ENCODE results near the gene VPS33A.

Gene VPS33A

GRCh38 chr12:122245553-122245952 is 20.7 kb downstream of the VPS33A start:
- TF ChIP-seq CTCF (IDR thresholded peaks at IDR 0.05; ENCODE audit: unreplicated experiment in 3 of 3): no peak
- H3K36me3 Mint-ChIP-seq (ENCODE audit: low read depth): peaks cover 47% of the 10 kb centered on the region
- H3K27me3 Mint-ChIP-seq (ENCODE audit: low read depth): no peaks in the 10 kb centered on the region
- H3K27ac Mint-ChIP-seq: no peak overlapping the region
- H3K4me3 Mint-ChIP-seq: no peak overlapping the region
- H3K4me1 Mint-ChIP-seq: no peaks in the 10 kb centered on the region
- H3K9me3 Mint-ChIP-seq: no peaks in the 10 kb centered on the region

GRCh38 chr12:122244565-122245371 is 21.5 kb downstream of the VPS33A start:
- H3K9me3 Mint-ChIP-seq: no peaks in the 10 kb centered on the region
- H3K27ac Mint-ChIP-seq: no peak overlapping the region
- H3K36me3 Mint-ChIP-seq (ENCODE audit: low read depth): peaks cover 49% of the 10 kb centered on the region
- no peak for TF ChIP-seq CTCF (IDR thresholded peaks at IDR 0.05; ENCODE audit: unreplicated experiment in 3 of 3)
- no peaks in the 10 kb centered on the region for H3K4me1 Mint-ChIP-seq
- H3K4me3 Mint-ChIP-seq: no peak overlapping the region
- no peaks in the 10 kb centered on the region for H3K27me3 Mint-ChIP-seq (ENCODE audit: low read depth)

DNA sequence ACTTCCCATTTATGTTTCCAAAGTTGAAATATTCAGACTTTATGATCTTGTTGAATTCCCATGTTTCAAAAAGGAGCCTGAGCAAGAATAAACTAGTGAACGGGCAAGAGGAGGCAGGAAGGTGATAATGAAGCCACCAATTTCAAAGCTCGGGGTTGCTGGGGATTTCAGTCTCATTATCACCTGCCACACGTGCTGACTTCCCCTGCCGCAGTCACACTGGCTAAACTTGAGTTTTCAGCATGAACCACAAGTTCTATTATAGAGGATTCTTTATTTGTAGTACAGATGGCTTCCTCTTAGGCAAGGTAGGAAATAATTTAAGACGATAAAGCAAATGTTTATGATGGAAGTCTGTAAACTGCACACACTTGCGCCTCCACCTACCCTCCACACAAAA is 22.3 kb downstream of the VPS33A start:
- no peaks in the 10 kb centered on the region for H3K4me1 Mint-ChIP-seq
- H3K9me3 Mint-ChIP-seq: no peaks in the 10 kb centered on the region
- TF ChIP-seq CTCF (IDR thresholded peaks at IDR 0.05; ENCODE audit: unreplicated experiment in 3 of 3): no peak
- no peaks in the 10 kb centered on the region for H3K27me3 Mint-ChIP-seq (ENCODE audit: low read depth)
- H3K27ac Mint-ChIP-seq: no peak overlapping the region
- H3K36me3 Mint-ChIP-seq (ENCODE audit: low read depth): peaks cover 47% of the 10 kb centered on the region
- no peak overlapping the region for H3K4me3 Mint-ChIP-seq

- H3K4me1 Mint-ChIP-seq: no peaks in the 10 kb centered on the region
- no peaks in the 10 kb centered on the region for H3K27me3 Mint-ChIP-seq (ENCODE audit: low read depth)
- TF ChIP-seq CTCF (IDR thresholded peaks at IDR 0.05; ENCODE audit: unreplicated experiment in 3 of 3): no peak
- peaks cover 56% of the 10 kb centered on the region for H3K36me3 Mint-ChIP-seq (ENCODE audit: low read depth)
- no peaks in the 10 kb centered on the region for H3K9me3 Mint-ChIP-seq
- no peak overlapping the region for H3K4me3 Mint-ChIP-seq
- H3K27ac Mint-ChIP-seq: no peak overlapping the region
These were observed 27.4 kb downstream of the VPS33A start for GRCh38 chr12:122238861-122239260.

DNA sequence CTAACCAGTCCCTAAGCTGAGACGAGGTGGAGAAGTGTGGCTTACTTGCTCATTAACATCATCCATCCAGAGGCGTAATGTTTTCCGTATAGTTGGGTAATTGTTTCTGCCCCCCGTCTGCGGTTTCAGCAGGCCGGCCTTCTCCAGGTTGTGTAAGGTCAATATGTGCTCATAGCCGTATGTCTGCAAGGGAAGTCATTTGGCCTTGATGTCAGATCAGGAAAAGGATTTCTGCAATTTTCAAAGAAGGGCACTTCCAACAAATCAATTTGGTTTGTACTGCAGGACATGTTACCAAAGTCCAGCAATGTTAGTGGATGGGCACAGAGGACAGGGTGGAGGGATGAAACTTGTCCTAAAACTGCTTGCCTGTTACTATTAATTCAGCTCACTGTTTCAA is 30.6 kb downstream of the VPS33A start:
- Mint-ChIP-seq H3K36me3 (ENCODE audit: low read depth) (peaks cover 57% of the 10 kb centered on the region), H3K4me3 (no peak overlapping the region), H3K4me1 (no peaks in the 10 kb centered on the region), H3K9me3 (no peaks in the 10 kb centered on the region), H3K27ac (no peak overlapping the region), H3K27me3 (ENCODE audit: low read depth) (no peaks in the 10 kb centered on the region)
- no peak for TF ChIP-seq CTCF (IDR thresholded peaks at IDR 0.05; ENCODE audit: unreplicated experiment in 3 of 3)

GRCh38 chr12:122232691-122233090 is 33.6 kb downstream of the VPS33A start:
- TF ChIP-seq CTCF (IDR thresholded peaks at IDR 0.05; ENCODE audit: unreplicated experiment in 3 of 3): no peak
- no peaks in the 10 kb centered on the region for H3K4me1 Mint-ChIP-seq
- H3K27ac Mint-ChIP-seq: no peak overlapping the region
- peaks cover 38% of the 10 kb centered on the region for H3K36me3 Mint-ChIP-seq (ENCODE audit: low read depth)
- H3K4me3 Mint-ChIP-seq: no peak overlapping the region
- no peaks in the 10 kb centered on the region for H3K27me3 Mint-ChIP-seq (ENCODE audit: low read depth)
- H3K9me3 Mint-ChIP-seq: no peaks in the 10 kb centered on the region

All from nephron (organoid).